Glutamatergic neuron (in vitro differentiated cells): ENCODE data around the gene GGA2. TPM values are rescaled to one million over a fixed set of nuclear protein-coding genes. Genes with fewer than 3 reads are reported as not detected.

Experiments used
- DNase-seq: peaks from one replicate; pipeline ENCODE4 v3.0.0; 2022
- H3K27ac Mint-ChIP-seq: one replicate; pipeline ENCODE4 v1.8.0; 2020; ENCODE audit warnings: mild to moderate bottlenecking, mixed read lengths, inconsistent platforms; ENCODE audit not compliant: unreplicated experiment
- H3K27me3 Mint-ChIP-seq: one replicate; pipeline ENCODE4 v1.8.0; 2020; ENCODE audit warnings: mild to moderate bottlenecking, moderate library complexity, mixed read lengths, inconsistent platforms; ENCODE audit not compliant: unreplicated experiment
- H3K36me3 Mint-ChIP-seq: one replicate; pipeline ENCODE4 v1.8.0; 2020; ENCODE audit warnings: mild to moderate bottlenecking, mixed read lengths, inconsistent platforms; ENCODE audit not compliant: unreplicated experiment
- H3K4me1 Mint-ChIP-seq: one replicate; pipeline ENCODE4 v1.8.0; 2020; ENCODE audit warnings: mild to moderate bottlenecking, low read depth, mixed read lengths, inconsistent platforms; ENCODE audit not compliant: unreplicated experiment
- H3K4me3 Mint-ChIP-seq: one replicate; pipeline ENCODE4 v1.8.0; 2020; ENCODE audit warnings: mild to moderate bottlenecking, mixed read lengths, inconsistent platforms; ENCODE audit not compliant: unreplicated experiment
- H3K9me3 Mint-ChIP-seq: one replicate; pipeline ENCODE4 v1.8.0; 2020; ENCODE audit warnings: mild to moderate bottlenecking, moderate library complexity, mixed read lengths, inconsistent platforms; ENCODE audit not compliant: unreplicated experiment
- CTCF ChIP-seq: fragments of 200-600 bp; sonication (generic); IDR thresholded peaks from one replicate; pipeline ENCODE4 v1.5.0; 2021; ENCODE audit not compliant: partially characterized antibody, unreplicated experiment
- total RNA-seq: library from RNA; stranded (reverse); fragmentation: NEBNext Ultra II Directional; extraction: Animal tissue kit (Norgen Biotek cat#: 25700); gene quantifications from one replicate; pipeline ENCODE4 v1.2.1, GENCODE V29; 2021; ENCODE audit not compliant: unreplicated experiment

The GGA2 gene
- total RNA-seq, 1 donor from 2014 or later, result 51.6 TPM

GRCh38 chr16:23428351-23428750 lies 81.9 kb downstream of the GGA2 start:
- Mint-ChIP-seq H3K27me3 (peaks cover 2% of the 10 kb centered on the region), H3K9me3 (no peaks in the 10 kb centered on the region), H3K36me3 (no peaks in the 10 kb centered on the region), H3K4me1 (no peaks in the 10 kb centered on the region), H3K27ac (no peak overlapping the region), H3K4me3 (no peak overlapping the region)
- no peak for DNase-seq
- TF ChIP-seq CTCF, result no peak

GRCh38 chr16:23424292-23424958 lies 85.9 kb downstream of the GGA2 start:
- Mint-ChIP-seq H3K4me1 (peaks cover 7% of the 10 kb centered on the region), H3K9me3 (peaks cover 3% of the 10 kb centered on the region), H3K4me3 (no peak overlapping the region), H3K36me3 (no peaks in the 10 kb centered on the region), H3K27ac (no peak overlapping the region), H3K27me3 (peaks cover 2% of the 10 kb centered on the region)
- no peak for DNase-seq
- TF ChIP-seq CTCF, result no peak

- H3K9me3 Mint-ChIP-seq, result peaks cover 3% of the 10 kb centered on the region
- no peaks in the 10 kb centered on the region for H3K36me3 Mint-ChIP-seq
- DNase-seq, result no peak
- no peak for TF ChIP-seq CTCF
- H3K27me3 Mint-ChIP-seq, result peaks cover 2% of the 10 kb centered on the region
- peaks cover 7% of the 10 kb centered on the region for H3K4me1 Mint-ChIP-seq
- no peak overlapping the region for H3K4me3 Mint-ChIP-seq
- H3K27ac Mint-ChIP-seq, result no peak overlapping the region
These were observed 86.7 kb downstream of the GGA2 start for GRCh38 chr16:23423496-23424049.

GRCh38 chr16:23420011-23420410 lies 90.3 kb downstream of the GGA2 start:
- DNase-seq, result no peak
- peaks cover 8% of the 10 kb centered on the region for H3K27me3 Mint-ChIP-seq
- H3K36me3 Mint-ChIP-seq, result no peaks in the 10 kb centered on the region
- H3K4me1 Mint-ChIP-seq, result peaks cover 18% of the 10 kb centered on the region
- peak overlapping the region; percentile 44 for H3K27ac Mint-ChIP-seq
- TF ChIP-seq CTCF, result no peak
- H3K9me3 Mint-ChIP-seq, result peaks cover 12% of the 10 kb centered on the region
- no peak overlapping the region for H3K4me3 Mint-ChIP-seq

- peaks cover 12% of the 10 kb centered on the region for H3K9me3 Mint-ChIP-seq
- H3K27me3 Mint-ChIP-seq, result peaks cover 8% of the 10 kb centered on the region
- H3K36me3 Mint-ChIP-seq, result no peaks in the 10 kb centered on the region
- peak overlapping the region; percentile 94 for H3K27ac Mint-ChIP-seq
- DNase-seq, result peak; percentile 73
- TF ChIP-seq CTCF, result no peak
- H3K4me3 Mint-ChIP-seq, result no peak overlapping the region
- peaks cover 18% of the 10 kb centered on the region for H3K4me1 Mint-ChIP-seq
These were observed 93.5 kb downstream of the GGA2 start for GRCh38 chr16:23416816-23417215.
